BJ (cell line): Measurements from ENCODE around the gene KRT16. TPM values are rescaled to one million over a fixed set of nuclear protein-coding genes. Genes with fewer than 3 reads are reported as not detected.

ENCODE experiments used
- CTCF ChIA-PET: fragments of 350-600 bp; formaldehyde crosslinking; extraction: SDS; loops from one replicate; lab custom pipeline; 2021; ENCODE audit warnings: antibody characterized with exemption, inconsistent platforms; lab: Yijun Ruan, JAX
- POLR2A ChIA-PET: fragments of 300-600 bp; sonication (Branson Sonifier 250); formaldehyde crosslinking; extraction: SDS; loops from one replicate; lab custom pipeline; 2021; ENCODE audit warnings: antibody characterized with exemption; lab: Charles Lee
- DNase-seq: peaks from one replicate; pipeline ENCODE4 v3.0.0-alpha.2; 2011; ENCODE audit warnings: low read depth
- H3K27me3 ChIP-seq: 2 replicates; pipeline ENCODE4 v1.6.0; 2011; ENCODE audit warnings: low read length; ENCODE audit not compliant: control insufficient read depth, insufficient read depth
- H3K36me3 ChIP-seq: 2 replicates; pipeline ENCODE4 v1.5.1; 2011; ENCODE audit warnings: low read length; ENCODE audit not compliant: control insufficient read depth, insufficient read depth
- H3K4me3 ChIP-seq: 2 replicates; pipeline ENCODE4 v1.5.1; 2011; ENCODE audit warnings: low read depth, mild to moderate bottlenecking, control low read depth, low read length
- polyA plus RNA-seq: library from polyadenylated mRNA; depleted of rRNA; stranded (reverse); fragments of >200 nt; gene quantifications from 2 replicates; pipeline ENCODE4 v1.2.3, GENCODE V29; 2011
- TF ChIP-seq, protein P1 (sequence below): IDR thresholded peaks from 2 replicates; pipeline ENCODE4 v1.5.1; 2011; ENCODE audit warnings: low read depth, mild to moderate bottlenecking, control low read depth, inconsistent platforms, low read length, moderate library complexity; ENCODE audit not compliant: insufficient read depth

KRT16 gene
- polyA plus RNA-seq, 1 experiment, result 1.6 TPM

DNA sequence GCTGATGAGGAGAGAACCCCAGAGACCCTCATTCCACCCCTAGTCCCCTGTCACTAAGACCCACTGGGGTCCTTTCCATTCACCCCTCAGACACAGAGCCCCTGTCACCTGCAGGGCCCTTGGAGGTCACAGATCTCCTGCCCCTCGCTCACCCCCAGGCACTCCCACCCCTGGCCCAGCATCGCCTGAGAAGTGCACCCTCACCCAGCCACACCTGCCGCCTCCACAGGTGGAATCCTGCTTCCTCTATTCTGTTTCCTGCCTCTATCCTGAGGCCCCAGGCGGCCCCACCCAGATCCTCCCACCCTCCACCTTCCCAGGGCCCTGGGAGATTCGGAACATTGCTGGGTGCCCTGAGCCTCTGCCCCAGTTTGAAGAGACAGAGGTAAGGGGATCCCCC lies 25.6 kb upstream of the KRT16 start:
- TF ChIP-seq, protein P1, sequence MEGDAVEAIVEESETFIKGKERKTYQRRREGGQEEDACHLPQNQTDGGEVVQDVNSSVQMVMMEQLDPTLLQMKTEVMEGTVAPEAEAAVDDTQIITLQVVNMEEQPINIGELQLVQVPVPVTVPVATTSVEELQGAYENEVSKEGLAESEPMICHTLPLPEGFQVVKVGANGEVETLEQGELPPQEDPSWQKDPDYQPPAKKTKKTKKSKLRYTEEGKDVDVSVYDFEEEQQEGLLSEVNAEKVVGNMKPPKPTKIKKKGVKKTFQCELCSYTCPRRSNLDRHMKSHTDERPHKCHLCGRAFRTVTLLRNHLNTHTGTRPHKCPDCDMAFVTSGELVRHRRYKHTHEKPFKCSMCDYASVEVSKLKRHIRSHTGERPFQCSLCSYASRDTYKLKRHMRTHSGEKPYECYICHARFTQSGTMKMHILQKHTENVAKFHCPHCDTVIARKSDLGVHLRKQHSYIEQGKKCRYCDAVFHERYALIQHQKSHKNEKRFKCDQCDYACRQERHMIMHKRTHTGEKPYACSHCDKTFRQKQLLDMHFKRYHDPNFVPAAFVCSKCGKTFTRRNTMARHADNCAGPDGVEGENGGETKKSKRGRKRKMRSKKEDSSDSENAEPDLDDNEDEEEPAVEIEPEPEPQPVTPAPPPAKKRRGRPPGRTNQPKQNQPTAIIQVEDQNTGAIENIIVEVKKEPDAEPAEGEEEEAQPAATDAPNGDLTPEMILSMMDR, result no peak
- DNase-seq, result no peak

DNA sequence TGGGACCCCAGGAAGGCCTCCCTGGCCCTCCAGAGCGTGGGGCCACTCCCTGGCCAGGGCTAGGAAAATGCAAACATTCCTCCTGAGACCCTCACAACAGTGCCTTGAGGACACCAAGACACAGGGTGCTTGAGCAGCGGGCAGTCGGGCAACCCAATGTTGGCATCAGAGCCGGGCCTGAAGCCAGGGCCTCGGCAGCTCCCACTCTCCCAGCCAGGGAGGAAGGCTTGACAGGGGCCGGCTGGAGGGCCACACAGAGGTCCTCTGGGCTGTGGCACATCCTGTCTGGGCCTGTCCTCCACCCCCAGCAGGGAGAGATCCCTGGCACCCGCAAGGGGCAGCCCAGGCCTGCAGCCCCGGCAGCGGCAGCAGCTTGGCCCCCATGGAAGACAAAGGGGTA lies 24.1 kb upstream of the KRT16 start:
- DNase-seq, result no peak
- TF ChIP-seq, protein P1, result no peak
- no peaks in the 10 kb centered on the region for H3K27me3 ChIP-seq
- no peak overlapping the region for H3K4me3 ChIP-seq
- CTCF ChIA-PET, result interaction anchor here (1.8 to 3.5 kb wide), 3 partner anchors 9 to 87 kb away, joined by 5 to 24 read pairs (median 10); no protein-coding TSS in a partner anchor
- H3K36me3 ChIP-seq, result no peaks in the 10 kb centered on the region
- POLR2A ChIA-PET, result no interaction called here

More for the DNA sequence above, 25.6 kb upstream of the KRT16 start:
- POLR2A ChIA-PET, result no interaction called here
- no peaks in the 10 kb centered on the region for H3K36me3 ChIP-seq
- CTCF ChIA-PET, result no interaction called here
- H3K4me3 ChIP-seq, result no peak overlapping the region
- no peaks in the 10 kb centered on the region for H3K27me3 ChIP-seq

DNA sequence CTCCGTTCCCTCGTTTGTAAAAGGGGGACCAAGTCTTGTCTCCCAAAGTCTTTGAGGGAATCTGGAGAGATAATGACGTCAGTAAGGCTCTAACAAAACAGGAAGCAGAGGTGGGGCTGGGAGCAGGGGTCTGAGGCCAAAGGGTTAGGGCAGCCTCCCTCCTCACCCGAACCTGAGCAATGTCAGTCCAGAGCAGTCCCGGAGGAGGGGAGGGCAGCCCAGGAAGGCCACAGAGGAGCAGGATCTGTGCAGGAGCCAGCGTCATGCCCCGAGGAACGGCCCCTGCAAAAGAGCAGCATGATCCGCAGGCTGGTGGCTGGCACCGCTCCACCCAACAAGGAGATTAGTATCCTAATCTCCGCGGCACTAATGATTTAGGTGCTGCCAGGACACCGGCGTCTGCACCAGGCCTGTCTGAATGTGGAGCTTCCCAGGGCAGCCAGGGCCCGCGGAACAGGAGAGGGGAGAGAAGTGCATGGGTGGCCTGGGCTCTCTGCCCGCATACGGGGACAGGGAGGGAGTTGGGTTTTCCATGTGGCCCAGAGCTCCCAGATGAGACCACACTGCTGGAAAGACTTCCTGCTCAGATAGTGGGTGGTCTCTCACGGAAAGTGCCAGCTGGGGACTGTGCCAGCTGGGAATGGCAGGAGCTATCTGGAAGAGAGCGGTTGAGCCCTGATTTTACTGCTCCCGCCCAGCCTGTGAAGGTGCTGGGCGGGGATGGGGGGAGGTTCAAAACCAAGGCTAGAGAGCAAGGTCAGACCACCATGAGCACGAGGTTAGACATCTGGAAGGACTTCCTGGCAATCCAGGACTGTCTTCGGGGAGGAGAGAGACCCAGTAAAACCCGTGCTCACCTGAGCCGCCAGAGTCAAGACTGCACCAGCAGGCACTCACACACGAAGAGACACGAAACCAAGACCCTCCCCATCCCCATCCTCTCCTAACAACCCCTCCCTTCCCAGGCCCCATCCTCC lies 22.8 kb upstream of the KRT16 start:
- Histone ChIP-seq H3K36me3 (no peaks in the 10 kb centered on the region), H3K4me3 (no peak overlapping the region), H3K27me3 (no peaks in the 10 kb centered on the region)
- POLR2A ChIA-PET, result no interaction called here
- TF ChIP-seq, protein P1, result no peak
- DNase-seq, result no peak
- CTCF ChIA-PET, result interaction anchor here (0.6 to 3.5 kb wide), 6 partner anchors 10 to 779 kb away, joined by 3 to 24 read pairs (median 4); partner anchors contain the start of gene KRT17

DNA sequence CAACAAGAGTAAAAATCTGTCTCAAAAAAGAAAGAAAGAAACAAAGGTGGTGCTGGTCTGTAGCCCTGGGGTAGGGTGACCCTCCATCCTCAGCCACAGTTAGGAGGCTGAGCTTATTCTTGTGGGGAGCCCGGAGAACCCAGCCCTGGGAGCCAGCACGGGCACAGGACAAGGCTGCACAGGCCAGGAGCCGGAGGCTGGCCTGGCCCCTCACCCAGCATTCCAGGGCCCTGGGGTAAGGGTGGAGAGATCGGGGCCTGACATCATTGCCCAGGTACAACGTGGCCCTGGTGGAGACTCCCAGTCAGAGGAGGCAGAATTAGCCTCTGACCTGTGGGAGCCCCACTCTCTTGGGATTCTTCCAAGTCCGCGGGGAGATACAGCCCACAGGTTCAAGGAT lies 22.1 kb upstream of the KRT16 start:
- Histone ChIP-seq H3K4me3 (no peak overlapping the region), H3K36me3 (no peaks in the 10 kb centered on the region), H3K27me3 (no peaks in the 10 kb centered on the region)
- ChIA-PET CTCF (interaction anchor here (1.0 to 3.5 kb wide), 4 partner anchors 10 to 28 kb away, joined by 3 to 24 read pairs (median 7); partner anchors contain the start of gene KRT17), POLR2A (no interaction called here)
- no peak for DNase-seq
- TF ChIP-seq, protein P1, result no peak

DNA sequence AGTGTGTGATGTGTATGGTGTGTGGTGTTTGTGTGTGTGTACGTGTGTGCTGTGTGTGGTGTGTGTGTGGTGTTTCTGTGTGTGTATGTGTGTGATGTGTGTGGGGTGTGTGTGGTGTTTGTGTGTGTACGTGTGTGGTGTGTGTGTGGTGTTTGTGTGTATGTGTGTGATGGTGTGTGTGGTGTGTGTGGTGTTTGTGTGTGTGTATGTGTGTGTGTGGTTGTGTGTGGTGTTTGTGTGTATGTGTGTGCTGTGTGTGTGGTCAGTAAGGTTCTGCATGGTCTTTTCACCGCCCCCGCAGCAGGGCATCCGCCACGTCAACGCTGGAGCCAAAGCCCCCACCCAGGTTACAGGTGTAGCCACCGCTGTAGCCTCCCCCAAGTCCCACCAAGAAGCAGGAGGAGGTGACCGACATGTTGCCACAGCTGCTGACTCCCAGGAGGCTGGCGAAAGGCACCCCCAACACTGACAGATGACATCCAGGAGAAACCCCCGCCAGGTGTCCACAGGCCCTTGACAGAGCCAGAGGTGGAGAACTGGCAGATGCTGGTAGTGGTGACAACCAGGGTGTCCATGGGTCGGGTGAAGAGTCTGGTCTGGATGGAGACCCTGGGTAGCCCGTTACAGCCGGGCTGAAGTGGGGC lies 21.1 kb upstream of the KRT16 start:
- Histone ChIP-seq H3K4me3 (no peak overlapping the region), H3K27me3 (no peaks in the 10 kb centered on the region), H3K36me3 (no peaks in the 10 kb centered on the region)
- DNase-seq, result no peak
- POLR2A ChIA-PET, result no interaction called here
- TF ChIP-seq, protein P1, result no peak
- CTCF ChIA-PET, result interaction anchor here (3.1 kb wide), 1 partner anchor 11 kb away, joined by 10 read pairs; no protein-coding TSS in a partner anchor
